HG03521 (cell line): ENCODE measurements around the gene STK33.

Experiments
- ATAC-seq: cut with Tn5 transposase; IDR thresholded peaks from one replicate; pipeline ENCODE4 v1.9.1; 2021; ENCODE audit warnings: mild to moderate bottlenecking, moderate library complexity; ENCODE audit not compliant: unreplicated experiment

STK33 gene

DNA sequence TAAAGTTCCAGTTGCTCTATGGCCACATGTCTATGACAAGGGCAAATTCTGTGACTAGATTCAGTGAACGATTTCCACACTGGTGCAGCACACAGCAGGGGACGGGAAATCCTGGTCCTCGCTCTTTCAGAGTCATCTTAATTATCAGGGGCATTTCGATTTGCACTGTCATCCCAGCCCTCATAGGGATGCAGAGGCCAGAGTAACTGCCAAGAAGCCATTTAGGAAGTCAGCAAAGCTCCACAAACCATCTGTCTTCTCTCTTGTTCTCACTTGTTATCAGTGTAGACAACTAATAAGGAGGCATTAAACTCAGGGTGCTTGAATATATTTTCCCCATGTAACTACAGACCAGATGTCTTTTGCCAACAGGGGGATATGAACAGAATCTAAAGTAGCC lies 151.7 kb downstream of the STK33 start:
- no peak for ATAC-seq

DNA sequence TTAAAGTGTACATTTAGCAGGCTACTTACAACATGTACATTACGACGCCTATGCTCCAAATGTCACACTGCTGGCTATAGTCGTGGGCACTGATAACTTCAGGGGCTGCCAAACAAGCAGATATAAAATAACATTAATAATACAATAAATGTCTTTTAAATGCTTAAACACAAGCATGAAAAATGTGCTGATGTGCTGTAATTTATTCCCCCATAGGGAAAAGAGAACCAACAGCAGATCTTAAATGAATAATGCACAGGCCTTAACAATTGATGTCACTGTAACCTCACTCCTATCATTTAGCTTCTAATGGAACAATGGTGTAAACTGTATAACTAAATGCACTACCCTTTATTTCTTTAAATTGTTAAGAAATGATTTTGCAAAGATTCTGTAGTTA lies 153.4 kb downstream of the STK33 start:
- no peak for ATAC-seq

DNA sequence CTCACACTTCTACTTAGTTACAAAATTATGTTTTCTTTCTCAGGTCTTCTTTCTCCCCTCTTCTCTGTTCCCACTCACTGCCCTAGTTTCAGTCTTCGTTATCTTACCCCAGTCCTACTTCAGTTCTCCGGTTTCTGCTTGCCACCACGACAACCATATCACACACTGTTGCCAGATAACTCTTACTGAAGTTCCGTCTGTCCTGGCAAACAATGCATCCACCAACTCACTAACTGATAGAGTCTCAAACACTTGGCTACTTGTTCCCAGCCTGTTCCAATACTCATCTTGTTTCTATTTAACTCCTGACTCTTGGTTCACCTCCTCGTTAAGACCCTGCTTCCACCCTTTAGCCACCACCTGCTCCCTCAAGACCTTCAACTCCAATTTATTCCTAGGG lies 164.5 kb downstream of the STK33 start:
- no peak for ATAC-seq

DNA sequence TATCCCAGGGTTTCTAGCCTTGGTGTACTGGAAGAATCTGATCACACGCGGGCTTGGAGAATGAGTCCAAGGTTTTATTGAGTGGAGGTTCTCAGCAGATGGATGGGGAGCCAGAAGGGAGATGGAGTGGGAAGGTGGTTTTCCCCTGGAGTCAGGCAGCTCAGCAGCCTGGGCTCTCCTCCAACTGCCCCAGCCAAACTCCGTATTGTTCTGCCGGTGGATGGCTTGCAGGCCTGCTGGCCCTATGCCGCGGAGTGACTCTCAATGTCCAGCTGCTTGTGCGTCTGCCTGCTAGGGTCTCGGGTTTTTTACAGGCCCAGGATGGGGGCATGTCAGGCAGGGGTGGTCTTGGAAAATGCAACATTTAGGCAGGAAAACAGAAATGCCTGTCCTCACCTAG lies 168.0 kb downstream of the STK33 start:
- ATAC-seq = no peak

DNA sequence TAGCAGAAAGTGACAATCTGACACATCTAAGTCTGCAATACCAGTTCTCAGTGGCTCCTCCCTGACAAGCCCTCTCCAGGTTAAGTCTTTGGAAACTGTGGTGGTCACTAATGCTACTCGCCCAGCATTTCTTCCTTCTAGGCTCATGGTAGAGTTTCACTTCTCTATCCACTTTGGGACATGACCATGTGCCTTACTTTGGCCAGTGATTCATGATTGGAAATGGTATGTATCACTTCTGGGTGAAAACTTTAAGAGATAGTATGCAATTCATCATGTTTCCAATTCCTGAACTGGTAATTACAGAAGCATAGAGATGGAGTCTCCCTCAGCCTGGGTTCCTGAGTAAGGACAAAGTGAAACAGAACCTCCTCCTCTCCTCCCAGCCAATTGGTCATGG lies 178.8 kb downstream of the STK33 start:
- ATAC-seq = no peak

DNA sequence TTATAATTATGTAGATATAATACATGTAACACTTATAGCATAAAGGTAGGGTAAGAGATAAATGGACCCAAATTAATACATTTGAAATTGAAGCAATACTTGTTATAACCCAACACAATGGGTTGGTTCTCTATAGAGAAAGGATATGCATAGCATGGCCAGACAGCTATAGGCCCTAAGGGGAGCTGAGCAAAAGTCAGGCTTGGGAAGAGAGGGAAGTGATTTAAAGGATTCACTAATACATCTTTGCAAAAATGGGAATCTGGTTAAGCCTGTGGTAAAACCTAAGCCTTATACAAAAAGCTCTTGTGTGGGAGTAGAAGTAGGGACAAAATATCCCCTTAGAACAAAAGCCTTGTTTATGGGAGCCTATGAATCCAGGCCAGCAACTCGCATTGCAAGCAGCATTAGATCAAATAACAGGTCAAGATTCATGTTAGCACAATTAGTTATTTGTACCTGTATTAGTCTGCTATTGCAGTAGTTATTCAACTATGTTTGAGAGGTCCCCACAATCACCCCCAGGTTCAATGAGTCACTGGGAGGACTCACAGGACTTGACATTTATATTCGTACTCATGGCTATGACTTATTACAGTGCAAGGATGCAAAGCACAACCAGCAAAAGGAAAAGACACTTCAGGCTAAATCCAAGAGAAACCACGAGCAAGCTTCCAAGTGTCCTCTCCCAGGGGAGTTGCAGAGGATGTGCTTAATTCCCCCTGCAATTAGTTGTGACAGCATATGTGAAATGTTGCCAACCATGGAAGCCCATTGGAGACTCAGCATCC lies 185.7 kb downstream of the STK33 start:
- no peak for ATAC-seq

DNA sequence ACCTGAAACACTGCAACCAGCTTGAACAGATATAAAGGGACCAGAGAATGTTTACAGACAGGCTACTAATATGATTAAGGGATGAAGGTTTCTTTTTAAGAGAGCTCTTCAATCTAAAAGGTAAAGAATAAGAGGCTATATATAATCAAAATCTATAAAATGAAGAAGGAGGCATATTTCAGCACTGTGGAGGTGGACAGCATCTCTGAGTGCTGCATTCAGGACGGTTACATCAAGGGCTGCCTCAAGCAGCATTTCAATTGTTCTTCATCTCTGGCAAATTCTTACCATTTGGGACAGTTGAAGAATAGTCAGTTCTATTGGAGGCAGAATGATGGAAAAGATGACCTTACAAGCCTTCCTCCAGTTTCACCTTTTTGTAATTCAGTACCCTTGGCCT lies 190.7 kb downstream of the STK33 start:
- no peak for ATAC-seq

DNA sequence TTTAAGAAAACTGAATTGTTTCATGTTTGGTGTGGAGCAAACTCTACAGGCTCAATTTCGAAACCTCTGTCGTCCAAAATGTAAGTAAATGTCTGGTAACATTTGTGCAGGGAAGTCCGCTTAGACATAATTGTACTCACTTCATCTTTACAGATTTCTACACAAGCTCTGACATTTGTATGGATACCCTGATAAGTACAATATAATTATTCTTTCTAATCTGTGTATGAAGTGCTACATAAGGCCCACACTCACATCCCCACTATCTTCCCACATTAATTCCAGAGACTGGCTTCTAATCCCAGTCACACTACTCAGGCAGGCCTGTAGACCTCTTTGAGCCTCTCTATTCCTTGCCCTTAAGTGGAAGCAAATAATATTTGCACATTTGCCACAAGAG lies 201.1 kb downstream of the STK33 start:
- no peak for ATAC-seq

DNA sequence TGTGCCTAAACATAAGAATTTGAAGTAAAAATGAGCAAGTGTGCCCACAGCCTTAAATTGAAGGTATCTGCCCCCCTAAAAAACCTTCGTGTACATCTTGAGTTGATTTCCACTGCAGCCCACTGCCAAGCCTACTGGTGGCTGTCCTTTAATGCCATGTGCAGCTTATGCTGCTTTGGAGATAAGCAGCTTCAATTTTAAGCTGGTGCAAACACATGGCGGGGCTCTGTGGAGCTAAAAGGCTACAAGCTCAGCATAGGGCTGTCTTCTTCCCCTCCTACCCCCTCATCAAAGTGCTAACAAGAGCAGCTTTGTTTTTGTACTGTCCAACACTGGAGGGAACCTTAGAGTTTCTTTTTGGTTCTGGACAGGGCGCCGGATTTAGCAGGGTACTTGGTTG lies 201.9 kb downstream of the STK33 start:
- no peak for ATAC-seq

DNA sequence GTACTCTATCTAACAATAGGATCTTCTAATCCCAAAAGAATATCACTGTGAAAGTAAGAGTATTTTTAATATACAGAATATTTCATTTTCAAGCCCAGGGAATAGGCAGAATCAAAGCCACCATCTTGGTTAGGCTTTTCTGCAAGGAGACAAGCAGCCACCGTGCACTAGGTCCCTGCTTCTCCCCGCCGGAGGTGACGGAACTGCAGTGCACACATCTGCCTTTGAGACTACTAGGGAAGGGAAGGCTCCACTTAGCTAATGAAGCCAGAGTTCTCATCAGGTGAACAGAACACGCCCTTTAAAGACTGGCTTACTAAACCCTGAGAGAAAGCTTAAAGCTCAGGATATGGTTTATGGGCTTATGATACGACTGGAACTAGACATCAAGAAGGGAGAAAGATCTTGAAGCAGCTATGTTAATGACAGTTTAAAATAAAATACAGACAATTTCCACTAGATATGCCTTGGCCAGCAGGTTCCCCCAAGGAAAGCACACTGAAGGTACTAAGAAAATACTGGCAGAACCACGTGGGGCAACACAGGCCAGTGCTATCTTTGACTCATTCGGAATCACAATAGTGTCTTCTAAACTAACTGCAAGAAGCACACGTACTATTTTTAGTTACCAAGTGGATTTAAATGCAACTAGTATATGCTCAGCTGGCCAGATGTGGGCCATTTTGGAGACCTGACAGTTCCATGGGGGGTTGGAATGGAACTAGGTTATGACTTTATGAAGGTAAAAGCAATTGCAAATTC lies 203.0 kb downstream of the STK33 start:
- ATAC-seq = no peak

DNA sequence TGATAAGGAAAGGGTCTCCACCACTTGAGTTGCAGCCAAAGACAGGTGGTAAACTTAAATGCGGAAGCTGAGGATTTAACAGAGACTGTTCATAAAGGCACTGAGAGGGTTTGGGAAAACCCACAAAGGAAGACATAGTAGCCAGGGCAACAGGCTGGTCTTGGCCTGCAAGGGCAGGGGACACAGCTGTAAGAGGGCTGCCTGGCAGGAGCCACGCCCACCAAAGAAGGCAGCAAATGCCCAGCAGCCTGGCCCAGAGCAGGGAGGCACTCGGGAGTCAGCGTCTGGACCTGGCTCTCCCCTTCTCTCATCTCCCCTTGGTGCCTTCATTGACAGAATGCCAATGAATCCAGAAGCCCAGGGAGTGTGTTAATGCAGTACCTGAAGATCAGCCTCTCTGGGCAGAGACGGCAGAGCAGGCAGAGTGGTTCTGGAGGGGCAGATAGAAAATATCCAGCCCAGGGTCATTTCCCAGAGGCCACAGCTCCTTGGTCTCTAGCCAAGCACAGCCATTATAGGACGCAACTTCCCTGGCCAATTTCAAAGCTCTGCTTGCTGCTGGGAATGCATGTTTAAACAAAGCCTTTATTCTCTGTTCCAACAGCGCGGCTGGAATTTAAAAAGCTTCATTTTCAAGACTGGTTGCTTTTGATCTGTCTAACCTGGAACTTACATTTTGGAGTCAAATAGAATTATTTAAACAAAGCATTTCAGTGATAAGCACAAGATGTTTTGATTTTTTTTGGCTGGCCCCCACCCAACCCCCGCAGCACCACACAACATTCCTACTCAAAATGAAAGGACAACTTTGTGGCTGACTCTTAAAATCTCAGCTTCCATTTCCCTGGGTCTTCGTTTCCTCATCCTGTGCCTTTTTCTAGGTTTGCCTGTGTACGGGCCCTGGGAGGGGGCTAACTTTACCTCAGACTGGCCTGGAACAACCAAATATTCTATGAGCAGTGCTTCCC lies 204.7 kb downstream of the STK33 start:
- ATAC-seq = no peak

DNA sequence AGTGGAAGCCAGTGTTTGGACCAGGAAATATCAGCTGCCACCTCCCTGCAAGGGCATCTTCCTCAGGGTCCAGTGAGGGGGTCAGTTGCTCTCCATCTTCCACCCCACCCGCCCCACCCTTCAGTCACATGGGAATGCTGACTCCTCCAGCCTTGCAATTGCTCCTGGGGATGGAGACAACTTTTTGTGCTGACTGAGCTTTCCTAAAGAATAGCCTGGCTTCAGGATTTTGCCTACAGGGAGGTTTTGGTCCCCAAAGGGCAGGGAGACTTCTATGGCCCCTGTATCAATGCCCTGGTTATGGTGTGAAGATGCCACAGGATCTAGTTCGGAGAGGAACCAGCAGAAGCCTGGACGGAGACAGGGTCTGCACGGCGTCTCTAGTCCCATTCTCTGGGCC lies 206.3 kb downstream of the STK33 start:
- ATAC-seq = no peak

DNA sequence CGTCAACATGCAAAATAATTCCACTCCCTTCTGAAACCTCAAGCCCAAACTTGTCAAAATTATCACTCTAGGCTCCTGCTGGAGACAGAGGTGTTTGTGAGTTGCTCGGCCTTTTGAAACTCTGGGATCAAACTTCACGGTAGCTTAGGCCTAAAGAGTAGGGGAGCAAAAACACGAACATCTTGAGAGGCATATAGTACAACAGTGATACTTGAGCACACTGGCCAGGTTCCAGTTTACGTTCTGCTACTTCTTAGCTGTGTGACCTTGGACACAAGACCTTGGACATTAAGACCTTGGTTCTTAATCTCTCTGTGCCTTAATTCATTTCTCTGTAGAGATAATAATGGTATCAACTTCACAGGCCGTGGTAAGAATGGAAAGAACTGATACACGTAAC lies 206.9 kb downstream of the STK33 start:
- no peak for ATAC-seq

DNA sequence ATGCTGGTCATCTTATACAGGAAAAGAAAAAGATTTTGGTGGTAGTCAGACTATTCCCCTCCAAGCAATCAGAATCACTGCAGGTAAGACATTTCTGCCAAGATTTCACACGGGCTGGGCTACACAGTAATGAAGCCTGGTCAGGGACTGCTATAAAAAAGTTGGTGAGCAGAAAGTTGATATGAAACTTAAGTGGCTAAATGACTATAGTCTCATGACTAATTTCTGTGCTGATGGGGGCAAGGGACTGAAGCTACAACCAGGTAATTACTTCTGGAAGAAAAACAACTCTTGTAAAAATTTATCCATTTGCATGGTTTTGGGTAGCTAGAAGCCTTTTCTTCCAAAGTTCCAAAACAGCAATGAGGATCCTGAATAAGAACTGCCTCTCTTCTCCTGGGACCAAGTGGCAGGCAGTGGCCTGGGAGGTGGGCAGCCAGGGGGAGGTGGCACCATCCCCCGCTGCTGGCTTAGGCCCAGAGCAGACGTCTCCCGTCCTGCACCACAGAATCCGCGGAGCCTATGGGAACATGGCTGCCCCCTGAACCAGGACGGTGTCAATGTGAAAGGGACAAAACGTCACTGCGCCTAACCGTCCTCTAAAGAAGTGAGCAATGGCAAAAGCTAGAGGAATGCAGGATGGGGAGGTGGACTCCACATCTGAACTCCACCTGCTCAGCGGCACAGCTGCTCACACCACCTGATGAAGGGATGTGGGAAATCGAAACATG lies 207.7 kb downstream of the STK33 start:
- no peak for ATAC-seq

DNA sequence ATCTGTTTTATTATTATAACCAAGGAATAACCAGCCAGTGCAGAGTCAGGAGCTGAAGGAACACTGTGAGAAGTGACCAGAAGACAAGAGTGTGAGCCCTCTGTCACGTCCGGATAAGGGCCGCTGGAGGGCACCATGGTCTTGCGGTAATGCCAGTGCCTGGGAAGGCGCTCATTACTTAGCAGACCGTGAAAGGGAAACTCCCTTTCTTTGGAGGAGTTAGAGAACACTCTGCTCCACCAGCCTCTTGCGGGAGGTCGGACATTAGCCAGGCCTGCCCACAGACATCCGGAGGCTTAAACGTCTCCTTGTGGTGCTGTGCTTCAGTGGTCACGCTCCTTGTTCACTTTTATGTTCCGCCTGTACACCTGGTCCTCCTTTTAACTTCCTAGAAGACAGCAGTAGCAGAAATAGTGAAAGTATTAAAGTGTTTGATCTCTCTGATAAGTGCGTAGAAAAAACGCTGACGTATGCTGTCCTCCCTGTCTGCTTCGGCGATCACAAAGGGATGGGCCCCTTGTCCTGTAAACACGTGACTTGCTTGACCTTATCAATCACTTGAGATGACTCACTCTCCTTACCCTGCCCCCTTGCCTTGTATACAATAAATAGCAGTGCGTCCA lies 209.7 kb downstream of the STK33 start:
- no peak for ATAC-seq

DNA sequence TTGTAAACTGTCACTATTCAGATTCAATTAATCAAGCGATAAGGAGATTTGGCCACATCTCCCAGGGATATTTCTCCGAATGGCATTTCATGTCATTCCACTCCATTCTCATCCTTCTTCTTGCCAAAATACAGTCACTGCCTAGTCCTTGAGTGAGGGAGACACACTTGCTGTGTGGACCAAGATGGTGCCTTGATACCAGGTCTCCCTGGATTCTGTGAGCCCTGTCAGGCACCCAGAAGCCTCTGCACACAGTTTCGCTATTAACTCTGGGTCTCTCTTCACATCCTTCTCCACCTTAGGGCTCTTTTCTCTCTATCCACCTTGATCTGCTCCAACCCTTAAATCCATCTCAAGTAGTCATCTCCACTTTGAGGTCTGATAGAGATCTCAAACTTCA lies 210.4 kb downstream of the STK33 start:
- no peak for ATAC-seq

DNA sequence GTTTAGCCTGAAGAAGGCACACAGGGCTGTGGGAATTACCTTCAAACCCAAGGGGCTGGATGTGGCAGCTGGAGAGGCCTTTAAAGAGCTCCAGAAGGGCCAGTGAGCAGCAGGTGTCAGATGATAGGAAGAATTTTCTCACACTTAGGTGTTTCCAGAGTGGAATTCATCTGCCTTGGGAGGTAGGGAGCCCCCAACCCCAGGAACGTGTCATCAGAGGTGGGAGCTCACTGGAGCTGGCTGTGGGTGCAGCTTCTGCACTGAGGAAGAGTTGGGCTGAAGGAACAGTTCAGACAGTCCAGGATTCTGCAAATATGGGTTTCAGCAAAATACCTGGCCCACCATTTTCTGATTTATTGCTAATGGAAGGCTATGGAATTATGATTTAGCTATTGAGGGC lies 210.8 kb downstream of the STK33 start:
- ATAC-seq = no peak

DNA sequence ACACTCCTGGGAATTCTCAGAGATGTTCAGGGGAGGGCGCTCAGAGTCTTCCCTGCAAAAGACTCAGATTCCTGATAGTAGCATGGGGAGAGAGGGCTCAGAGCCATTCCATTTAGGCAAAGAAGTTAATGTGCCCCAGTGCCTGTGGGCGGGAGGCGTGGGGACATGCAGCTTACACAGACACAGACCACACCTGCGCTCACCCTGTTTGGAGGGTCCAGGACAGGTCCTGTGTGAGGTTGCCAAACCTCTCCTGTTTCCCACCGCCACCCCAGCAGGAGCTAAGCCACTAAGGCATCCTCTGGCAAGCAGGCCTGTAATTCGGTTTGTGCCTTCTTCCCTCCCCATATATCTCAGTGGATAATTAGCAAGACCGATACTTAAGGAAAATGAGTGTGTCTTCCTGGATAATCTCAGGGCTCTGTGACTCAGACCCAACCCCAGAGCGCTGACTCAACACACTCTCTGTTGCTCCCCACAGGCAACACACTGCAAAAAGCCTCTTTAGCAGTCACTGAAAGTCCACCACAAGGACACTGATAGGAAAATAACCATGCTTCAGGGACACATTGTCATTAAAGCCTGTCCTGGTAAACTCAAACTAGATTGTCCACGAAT lies 211.5 kb downstream of the STK33 start:
- no peak for ATAC-seq

DNA sequence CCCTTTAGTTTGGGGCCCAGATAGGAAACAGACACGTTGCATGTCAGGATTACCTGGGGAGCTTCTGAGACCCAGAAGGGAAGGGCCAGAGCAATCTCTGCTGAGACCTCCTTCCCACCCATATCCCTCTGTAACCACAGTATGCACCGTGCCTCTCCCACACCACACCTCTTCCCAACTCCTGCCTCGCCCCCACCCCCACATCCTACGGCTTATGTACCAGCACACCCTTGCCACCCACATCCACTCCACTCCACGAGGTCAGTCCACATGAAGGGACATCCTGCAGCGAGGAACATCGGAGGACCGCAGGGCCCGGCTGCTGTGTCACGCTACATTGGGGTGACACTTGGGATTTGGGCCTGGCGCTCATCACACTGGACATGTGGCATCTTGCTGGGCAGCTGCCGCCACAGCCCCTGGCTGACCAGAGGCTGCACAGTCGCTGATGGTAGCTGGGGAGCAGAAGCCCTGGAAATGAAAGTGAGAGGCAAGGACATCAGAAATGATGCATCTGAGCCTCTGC lies 212.1 kb downstream of the STK33 start:
- no peak for ATAC-seq

DNA sequence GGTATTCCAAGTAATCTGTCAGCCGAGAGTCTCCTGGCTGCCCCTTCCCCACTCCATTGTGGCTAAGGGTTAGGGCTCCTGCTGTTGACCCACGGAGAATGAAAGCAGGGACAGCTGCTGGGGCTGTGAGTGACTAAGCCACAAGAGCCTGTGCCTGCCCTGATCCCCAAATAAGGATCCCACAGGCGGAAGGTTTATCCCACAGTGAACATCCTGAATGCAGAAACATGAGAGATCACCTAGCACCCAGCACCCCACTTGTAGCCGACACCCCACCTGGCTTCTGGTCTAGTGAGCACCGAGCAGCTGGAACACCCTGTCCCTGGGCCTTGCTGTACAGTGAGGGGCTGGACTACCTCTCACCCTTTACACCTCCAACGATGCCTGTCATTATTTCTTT lies 212.7 kb downstream of the STK33 start:
- ATAC-seq = no peak
